ENCODE measurements around the gene AOAH.

Gene AOAH

GRCh38 chr7:36636126-36636525, 88.2 kb downstream of the AOAH start:
- no peaks in the 10 kb centered on the region for H3K9me3 Mint-ChIP-seq
- no peak overlapping the region for H3K4me3 Mint-ChIP-seq
- no peak overlapping the region for H3K27ac Mint-ChIP-seq
- peaks cover 17% of the 10 kb centered on the region for H3K4me1 Mint-ChIP-seq
- no peaks in the 10 kb centered on the region for H3K27me3 Mint-ChIP-seq (ENCODE audit: low read depth)
- no peaks in the 10 kb centered on the region for H3K36me3 Mint-ChIP-seq (ENCODE audit: low read depth)
- TF ChIP-seq CTCF (IDR thresholded peaks at IDR 0.05; ENCODE audit: unreplicated experiment in 3 of 3) = no peak

- H3K4me1 Mint-ChIP-seq = peaks cover 17% of the 10 kb centered on the region
- H3K27me3 Mint-ChIP-seq (ENCODE audit: low read depth) = no peaks in the 10 kb centered on the region
- no peak overlapping the region for H3K4me3 Mint-ChIP-seq
- TF ChIP-seq CTCF (IDR thresholded peaks at IDR 0.05; ENCODE audit: unreplicated experiment in 3 of 3) = no peak
- H3K27ac Mint-ChIP-seq = peak overlapping the region in 2 of 3 experiments; percentile 22 to 47
- no peaks in the 10 kb centered on the region for H3K36me3 Mint-ChIP-seq (ENCODE audit: low read depth)
- H3K9me3 Mint-ChIP-seq = no peaks in the 10 kb centered on the region
These were observed 89.2 kb downstream of the AOAH start for GRCh38 chr7:36635091-36635490.

- no peak for TF ChIP-seq CTCF (IDR thresholded peaks at IDR 0.05; ENCODE audit: unreplicated experiment in 3 of 3)
- Mint-ChIP-seq H3K27ac (peak overlapping the region in 1 of 3 experiments; percentile 20), H3K36me3 (ENCODE audit: low read depth) (no peaks in the 10 kb centered on the region), H3K27me3 (ENCODE audit: low read depth) (peaks cover 7% of the 10 kb centered on the region), H3K4me3 (no peak overlapping the region), H3K4me1 (peaks cover 17% of the 10 kb centered on the region), H3K9me3 (no peaks in the 10 kb centered on the region)
These were observed 90.9 kb downstream of the AOAH start for GRCh38 chr7:36633377-36633776.

- Mint-ChIP-seq H3K9me3 (no peaks in the 10 kb centered on the region), H3K27ac (no peak overlapping the region), H3K36me3 (ENCODE audit: low read depth) (no peaks in the 10 kb centered on the region), H3K27me3 (ENCODE audit: low read depth) (peaks cover 7% of the 10 kb centered on the region), H3K4me1 (peaks cover 27% of the 10 kb centered on the region), H3K4me3 (no peak overlapping the region)
- TF ChIP-seq CTCF (IDR thresholded peaks at IDR 0.05; ENCODE audit: unreplicated experiment in 3 of 3) = no peak
These were observed 94.1 kb downstream of the AOAH start for GRCh38 chr7:36630112-36630650.

GRCh38 chr7:36629351-36629750, 94.9 kb downstream of the AOAH start:
- Mint-ChIP-seq H3K4me1 (peaks cover 23% of the 10 kb centered on the region), H3K27ac (no peak overlapping the region), H3K9me3 (no peaks in the 10 kb centered on the region), H3K4me3 (no peak overlapping the region), H3K27me3 (ENCODE audit: low read depth) (peaks cover 7% of the 10 kb centered on the region), H3K36me3 (ENCODE audit: low read depth) (no peaks in the 10 kb centered on the region)
- TF ChIP-seq CTCF (IDR thresholded peaks at IDR 0.05; ENCODE audit: unreplicated experiment in 3 of 3) = no peak

- peaks cover 7% of the 10 kb centered on the region for H3K27me3 Mint-ChIP-seq (ENCODE audit: low read depth)
- TF ChIP-seq CTCF (IDR thresholded peaks at IDR 0.05; ENCODE audit: unreplicated experiment in 3 of 3) = no peak
- H3K4me3 Mint-ChIP-seq = no peak overlapping the region
- H3K27ac Mint-ChIP-seq = no peak overlapping the region
- no peaks in the 10 kb centered on the region for H3K36me3 Mint-ChIP-seq (ENCODE audit: low read depth)
- H3K9me3 Mint-ChIP-seq = no peaks in the 10 kb centered on the region
- peaks cover 24% of the 10 kb centered on the region for H3K4me1 Mint-ChIP-seq
These were observed 96.5 kb downstream of the AOAH start for GRCh38 chr7:36627836-36628235.

Measured in nephron (organoid).